GM21526 (cell line): ENCODE measurements around the gene MPRIP.

Experiments
- ATAC-seq: cut with Tn5 transposase; IDR thresholded peaks from one replicate; pipeline ENCODE4 v1.9.1; 2021; ENCODE audit warnings: moderate library complexity; ENCODE audit not compliant: unreplicated experiment, low FRiP score

The MPRIP gene

DNA sequence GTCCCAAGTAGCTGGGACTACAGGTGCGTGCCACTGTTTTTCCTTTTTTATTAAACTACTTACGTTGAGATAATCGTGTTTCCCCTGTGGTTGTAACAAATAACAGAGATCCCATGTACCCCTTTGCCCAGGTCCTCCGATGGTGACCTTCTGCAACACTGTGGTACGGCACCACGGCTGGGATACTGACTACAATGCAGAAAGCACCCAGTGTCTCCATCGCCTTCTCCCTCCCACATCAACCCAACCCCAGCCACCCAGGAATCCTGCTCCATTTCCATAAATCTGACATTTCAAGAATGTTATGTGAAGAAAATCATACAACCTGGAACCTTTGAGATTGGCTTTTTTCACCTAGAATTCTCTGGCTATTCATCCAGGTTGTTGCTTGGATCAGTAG is 22.1 kb downstream of the MPRIP start:
- no peak for ATAC-seq

DNA sequence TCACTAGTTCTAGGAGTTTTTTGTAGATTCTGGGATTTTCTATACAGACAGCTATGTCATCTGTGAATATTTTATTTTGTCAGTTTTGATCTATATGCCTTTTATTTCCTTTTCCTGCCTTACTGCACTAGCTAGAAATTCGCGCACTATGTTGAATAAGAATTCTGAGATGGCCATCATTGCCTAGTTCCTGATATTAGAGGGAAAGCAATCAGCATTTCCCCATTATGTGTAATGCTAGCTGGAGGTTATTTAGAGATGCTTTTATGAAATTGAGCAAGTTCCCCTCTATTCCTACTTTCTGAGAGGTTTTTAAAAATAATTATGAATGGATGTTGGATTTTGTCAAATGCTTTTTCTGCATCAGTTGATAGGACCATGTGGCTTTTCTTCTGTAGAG is 23.8 kb downstream of the MPRIP start:
- ATAC-seq = no peak

DNA sequence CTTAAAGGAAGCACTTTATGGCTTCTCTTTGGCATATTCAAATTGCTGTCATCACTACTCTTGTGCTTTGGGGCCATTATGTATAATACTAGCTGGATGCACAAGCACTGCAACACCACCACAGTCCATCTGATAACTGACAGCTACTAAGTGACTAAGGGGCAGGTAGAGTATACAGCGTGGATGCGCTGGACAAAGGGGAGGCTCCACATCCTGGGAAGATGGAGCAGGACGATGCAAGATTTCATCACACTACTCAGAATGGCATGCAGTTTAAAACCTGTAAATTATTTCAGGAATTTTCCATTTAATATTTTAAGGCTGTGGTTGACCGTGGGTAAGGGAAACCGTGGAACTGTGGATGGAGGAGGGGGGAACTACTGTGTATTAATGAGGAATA is 25.0 kb downstream of the MPRIP start:
- no peak for ATAC-seq

DNA sequence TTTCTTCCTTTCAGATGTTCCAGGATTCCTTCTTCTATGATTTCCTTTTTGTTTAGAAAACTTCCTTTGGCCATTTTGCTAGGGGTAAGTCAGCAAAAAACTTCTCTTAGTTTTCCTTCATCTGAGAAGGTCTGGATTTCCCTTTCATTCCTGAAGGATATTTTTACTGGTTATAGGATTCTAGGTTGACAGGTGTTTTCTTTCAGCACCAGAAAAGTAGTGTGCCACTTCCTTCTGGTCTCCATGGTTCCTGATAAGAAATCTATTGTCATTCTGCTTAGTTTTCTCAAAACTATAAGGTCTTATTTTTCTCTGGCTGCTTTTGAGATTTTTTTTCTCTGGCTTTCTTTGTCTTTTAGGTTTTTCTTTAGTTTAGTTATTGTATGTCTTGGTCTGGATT is 27.6 kb downstream of the MPRIP start:
- ATAC-seq = no peak

DNA sequence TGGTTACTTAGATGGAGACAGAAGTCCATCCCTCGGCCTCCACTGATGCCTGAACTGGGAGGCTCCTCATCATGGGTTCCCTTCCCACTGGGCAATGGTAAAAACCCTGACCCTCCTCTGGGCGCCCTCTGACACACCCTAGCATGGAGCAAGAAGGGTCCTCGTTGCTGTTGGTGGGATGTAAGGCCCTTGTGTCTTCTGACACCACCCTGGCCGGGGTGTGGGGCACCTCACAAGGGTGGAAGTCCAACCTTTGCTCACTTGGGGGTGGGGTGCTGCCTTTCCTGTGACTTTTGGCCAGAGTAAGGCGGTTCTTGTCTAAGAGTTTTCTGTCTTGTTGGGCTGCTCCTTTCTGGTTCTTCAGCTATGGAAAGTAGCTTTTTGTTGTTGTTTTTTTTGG is 28.7 kb downstream of the MPRIP start:
- no peak for ATAC-seq

DNA sequence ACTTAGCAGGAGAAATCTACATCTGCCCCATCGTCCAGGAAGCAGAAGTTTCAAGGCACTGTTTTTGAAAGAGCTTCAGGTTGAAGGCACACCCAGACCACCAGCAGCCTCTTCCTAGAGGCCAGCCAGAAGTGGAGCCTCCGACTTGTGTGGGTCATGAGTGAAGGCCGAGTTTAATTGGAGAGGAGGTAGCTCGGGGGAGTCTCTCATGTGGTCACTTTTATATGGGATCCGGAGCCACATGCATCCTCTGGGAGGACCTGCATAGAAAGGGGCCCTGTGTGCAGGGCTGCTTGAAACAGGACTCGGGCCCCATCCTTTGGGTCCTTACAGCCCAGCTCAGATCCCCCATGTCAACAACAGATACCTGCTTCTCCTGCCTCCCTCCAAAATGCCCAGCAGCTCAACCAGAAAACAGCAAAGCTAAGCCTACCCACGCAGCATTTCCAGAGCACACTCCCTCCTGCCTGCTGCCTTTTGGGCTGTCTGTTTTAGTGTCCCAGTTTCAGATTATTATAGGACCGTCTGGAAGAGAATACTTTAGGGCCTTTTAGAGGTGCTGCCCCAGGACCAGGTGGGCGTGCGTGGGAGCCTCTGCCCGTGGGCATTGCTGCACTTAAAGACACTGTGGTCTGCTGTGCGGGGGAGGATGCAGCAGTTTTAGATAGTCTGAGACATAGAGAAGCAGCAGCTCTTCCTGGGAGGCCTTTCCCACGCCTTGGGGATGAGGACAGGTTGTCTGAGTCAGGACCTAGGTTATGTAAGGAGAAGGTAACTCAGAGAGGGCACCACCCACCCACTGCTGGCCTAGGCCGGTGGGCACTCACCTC is 29.5 kb downstream of the MPRIP start:
- no peak for ATAC-seq

DNA sequence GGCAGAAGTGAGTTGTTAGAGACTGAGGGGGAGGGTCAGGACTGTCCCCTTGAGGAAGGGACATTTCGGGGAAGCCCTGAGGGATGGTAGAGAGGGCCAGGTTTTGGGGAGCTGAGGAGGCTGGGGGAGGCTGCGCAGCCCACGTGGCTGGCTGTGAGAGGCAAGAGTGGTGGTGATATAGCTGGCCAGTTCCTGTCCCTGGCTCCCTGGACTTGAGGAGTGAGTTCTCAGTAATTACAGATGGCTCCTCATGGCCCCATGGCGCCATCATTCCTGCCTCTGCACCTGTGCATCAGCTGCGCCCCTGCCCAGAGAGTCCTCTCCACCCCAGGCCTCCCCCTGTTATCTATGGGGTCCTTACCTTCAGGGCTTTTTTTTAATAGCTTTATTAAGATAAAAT is 30.3 kb downstream of the MPRIP start:
- no peak for ATAC-seq

DNA sequence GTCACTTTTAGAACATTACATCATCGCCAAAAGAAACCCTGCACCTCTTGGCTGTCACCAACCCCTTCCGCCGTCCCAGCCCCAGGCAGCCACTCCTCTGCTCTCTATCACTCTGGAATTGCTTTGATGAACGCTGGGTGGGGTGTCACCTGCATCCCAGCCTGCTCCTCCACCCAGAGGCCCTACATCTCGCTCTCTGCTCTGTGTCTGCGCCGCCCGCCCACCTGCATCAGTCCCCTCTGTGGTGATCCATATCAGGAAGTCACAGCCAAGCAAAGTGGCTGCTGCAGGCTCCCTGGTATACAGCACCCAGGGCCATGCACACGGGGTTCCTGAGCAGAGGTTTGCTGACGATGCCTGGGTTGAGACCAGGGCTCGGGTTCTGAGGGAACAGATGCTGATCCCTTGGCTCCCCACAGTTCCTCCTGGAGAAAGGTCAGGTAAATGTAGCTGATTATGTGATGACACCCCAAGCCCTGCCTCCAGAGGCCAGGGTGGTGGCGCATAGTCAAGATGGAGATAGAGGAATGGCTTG is 30.8 kb downstream of the MPRIP start:
- ATAC-seq = no peak

DNA sequence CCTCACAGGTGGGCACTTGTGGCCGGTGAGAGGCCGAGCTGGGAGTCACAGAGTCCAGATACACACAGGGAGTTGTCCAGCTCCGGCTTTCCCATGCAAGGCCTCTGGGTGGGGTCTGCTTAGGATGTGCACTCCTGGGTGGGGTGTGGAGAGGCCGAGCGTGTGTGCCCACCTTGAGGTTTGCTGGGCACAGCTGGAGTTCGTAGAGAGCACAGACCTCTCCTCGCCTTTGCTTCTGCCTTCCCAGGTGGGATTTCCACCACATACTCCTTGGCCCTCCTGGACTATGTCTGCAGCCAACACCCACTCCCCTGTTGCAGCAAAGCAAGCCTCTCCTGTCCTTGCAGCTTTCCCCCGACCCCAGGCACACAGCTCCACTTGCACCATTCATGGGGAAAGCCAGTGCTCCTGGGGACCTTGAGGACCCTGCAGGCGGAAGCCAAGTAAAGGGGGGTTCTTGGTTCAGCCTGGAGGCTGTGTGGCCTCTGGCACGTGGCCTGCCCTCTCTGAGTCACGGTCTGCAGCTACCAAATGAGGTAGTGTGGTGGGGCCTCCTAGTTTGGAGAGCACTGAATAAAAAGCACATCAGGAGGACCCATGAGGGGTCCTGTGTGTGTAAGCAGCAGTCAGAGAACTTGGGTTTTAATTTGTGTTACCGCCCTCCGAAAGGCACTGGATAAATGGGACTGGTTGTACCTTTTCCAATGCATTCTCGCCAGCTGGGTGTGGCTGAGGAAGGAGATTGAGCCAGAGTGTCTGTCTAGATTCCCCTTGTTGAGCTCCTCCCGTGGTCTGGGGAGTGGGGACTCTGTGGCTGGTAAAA is 31.5 kb downstream of the MPRIP start:
- ATAC-seq = no peak

DNA sequence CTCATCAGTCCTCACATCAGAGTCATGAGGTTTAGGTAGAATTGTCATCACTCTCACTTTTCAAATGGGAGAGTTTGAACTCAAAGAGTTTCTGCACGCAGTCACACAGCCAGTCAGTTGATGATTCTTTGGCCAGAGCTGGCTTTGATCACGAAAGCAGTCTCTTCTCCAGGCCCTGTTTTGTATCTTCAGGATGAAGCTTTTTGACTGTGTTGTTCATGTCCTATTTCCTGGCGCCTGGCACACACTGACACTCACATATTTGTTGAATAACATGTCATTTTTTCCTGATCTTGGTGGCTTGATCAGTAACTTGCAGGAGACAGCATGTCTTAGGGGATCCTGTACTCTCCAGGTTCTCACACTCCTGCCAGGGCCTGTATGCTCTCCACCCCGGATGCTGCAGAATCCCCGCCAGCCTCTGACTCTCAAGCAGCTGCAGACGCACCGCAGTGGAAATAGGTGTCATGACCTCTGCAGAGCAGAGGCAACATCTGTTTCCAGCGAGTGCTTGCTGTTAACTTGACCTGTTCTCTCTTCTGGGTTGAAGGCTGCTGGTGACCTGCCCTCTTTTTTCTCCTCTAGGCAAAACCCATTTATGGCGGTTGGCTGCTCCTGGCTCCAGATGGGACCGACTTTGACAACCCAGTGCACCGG is 33.0 kb downstream of the MPRIP start:
- ATAC-seq = no peak

DNA sequence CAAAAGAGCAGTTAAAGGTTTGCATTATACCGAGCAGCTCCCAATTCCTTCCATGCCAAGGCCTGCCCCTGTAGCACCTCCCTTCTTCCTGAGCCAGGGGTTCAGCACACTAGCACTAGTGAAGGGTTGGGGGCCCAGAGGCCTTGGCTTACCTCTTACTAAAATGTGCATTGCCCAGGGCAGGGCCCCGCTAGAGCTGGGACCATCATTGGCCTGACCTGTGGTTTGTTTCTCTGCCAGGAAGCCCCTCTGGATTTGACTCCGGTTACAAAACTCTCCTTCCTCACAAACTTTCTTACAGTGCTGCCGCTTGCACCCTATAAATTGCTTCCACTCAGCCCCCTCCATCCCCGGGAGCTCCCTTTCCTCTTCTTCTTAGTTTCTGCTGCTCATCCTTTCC is 33.8 kb downstream of the MPRIP start:
- no peak for ATAC-seq

DNA sequence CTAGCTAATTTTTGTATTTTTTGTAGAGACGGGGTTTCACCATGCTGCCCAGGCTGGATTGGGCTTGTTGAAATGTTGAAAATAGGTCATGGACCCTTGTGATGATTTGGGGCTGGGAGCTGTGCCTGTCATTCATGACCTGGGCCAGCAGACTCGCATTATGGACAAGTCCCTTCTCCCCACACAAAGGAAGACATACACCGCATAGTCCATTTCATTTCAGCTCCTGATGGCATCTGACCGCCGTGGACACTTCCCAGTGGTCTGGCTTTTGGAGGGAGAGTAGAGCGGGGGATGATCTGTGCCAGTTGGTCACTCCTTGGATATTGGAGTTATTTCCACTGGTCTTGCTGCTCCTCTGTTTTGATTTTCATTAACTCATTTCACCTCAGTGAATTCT is 34.8 kb downstream of the MPRIP start:
- no peak for ATAC-seq

DNA sequence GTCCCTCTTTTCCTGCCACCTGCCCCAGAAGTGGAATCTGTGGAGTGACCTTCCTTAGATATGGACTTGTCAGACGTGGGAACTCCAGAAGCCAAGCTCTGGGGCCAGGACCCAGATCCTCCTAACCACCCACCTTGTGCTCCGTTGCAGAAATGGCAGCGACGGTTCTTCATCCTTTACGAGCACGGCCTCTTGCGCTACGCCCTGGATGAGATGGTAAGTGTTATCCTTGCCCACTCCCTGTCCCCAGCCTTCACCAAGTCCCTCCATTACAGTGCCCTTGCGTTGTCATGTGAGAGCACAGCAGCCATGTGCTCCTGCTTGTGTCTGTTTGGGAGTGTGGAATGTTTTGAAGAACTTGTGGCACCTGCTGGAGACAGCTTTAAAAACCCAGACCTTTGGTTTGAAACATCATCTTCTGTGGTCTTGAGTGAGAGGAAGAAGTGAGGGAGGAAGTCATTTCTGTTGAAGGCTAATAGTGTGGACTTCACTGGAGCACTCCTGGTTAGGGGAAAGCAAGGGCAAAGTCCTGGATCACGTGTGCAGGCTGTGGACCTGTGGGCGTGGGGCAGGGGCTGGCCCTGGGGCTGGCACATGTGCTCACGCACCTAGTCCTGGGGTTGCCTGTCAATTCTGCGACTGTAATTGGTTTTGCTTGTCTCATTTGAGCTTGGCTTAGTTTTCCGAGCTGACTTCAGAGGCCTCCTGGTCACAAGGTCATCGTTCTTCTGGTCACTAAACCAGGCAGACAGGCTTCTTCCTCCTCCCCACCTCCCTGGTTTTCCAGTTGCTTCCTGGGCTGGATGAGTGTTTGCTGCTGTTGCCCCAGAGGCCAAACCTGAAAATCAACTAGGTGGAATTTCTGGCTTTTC is 35.8 kb downstream of the MPRIP start:
- ATAC-seq = no peak

DNA sequence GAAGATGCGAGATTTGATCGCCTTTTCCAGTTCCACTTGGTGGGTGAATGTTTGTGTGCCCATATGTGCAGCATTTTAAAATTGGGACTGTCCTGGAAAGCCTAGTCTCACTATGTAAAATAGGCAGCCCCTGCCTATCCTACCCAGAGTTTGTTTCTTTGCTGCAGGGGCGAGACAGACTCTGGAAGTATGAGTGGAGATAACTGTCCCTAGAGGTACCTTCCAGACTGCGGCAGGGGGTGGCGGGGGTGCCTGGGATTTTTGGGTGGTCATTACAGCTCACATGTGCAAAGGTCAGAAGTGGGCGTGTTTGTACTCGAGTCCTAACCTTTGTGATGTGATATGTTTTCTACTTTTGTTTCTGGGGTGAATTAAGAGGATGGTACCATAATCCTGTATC is 36.6 kb downstream of the MPRIP start:
- no peak for ATAC-seq

DNA sequence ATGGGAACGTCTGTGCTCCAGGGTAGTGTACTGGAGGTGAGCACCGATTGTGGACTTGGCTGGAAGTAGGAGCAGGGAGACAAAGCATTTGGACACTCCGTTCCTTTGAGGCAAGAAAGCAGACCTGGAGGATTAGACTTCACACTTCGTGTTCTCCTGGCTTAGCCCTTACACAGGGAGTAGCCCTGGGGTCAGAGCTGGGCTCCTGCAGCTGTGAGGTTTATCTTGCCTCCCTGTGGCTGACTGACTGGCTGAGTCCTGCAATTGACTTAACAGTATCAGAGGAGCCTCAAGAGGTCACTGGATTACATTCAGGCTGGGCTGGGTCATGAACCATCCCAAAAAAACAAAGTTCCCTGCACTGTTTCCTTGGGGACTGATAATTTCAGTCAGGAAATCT is 37.1 kb downstream of the MPRIP start:
- no peak for ATAC-seq

DNA sequence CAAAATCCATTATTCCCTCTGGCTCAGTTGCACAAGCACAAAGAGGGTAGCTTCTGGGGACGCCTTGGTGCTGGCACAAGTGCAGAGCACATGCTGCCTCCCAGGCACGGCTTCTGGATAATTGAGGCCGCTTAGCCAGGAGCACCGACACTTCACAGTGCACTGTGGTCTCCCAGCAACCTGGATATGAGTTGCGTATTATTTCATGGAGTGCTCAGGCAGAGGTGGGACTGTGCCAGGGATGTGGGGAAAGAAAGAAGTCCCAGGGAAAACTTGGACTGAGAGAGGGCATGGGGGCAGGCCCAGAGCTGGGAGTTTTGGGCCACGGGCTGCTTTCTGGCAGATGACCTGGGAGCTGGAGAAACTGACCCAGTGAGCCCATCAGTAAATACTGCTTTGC is 37.5 kb downstream of the MPRIP start:
- no peak for ATAC-seq

DNA sequence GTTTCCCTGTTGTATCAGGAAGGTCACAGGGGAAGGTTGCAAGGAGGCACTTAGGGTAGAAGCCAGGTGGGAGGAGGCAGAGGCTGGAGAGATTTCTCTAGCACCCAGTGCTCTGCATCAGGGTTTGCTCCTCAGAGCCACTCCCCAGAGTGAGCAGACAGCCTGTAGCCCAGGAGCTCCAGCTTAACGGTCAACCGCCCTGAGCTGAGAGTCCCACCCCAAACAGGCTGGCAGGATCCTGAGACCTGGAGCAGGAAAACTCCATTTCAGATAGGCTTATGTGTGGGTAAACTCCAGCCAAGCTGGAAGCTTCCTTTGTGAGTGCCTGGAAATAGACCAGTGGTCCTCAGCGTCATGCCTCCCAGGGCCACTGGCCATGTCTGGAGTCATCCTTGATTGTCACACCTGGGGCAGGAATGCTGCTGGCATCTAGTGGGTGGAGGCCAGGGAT is 37.9 kb downstream of the MPRIP start:
- ATAC-seq = no peak

DNA sequence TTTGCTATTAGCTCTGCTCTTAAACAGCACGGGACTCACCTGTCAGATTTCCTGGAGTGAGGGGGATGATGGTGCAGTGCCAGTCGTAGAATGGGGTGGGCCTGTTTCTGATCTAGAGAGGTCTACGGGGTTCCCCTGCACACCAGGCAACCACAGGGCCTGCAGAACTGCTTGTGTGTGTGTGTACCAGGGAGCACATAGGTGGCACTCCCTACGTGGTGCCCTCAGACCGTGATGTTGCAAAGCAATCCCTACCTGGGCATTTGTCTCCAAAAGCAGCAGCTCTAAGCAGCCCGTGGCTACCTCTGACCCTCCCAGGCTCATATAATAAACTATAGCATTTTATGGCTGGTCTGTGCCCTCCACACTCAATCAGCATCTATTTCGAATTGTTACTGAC is 38.5 kb downstream of the MPRIP start:
- no peak for ATAC-seq

DNA sequence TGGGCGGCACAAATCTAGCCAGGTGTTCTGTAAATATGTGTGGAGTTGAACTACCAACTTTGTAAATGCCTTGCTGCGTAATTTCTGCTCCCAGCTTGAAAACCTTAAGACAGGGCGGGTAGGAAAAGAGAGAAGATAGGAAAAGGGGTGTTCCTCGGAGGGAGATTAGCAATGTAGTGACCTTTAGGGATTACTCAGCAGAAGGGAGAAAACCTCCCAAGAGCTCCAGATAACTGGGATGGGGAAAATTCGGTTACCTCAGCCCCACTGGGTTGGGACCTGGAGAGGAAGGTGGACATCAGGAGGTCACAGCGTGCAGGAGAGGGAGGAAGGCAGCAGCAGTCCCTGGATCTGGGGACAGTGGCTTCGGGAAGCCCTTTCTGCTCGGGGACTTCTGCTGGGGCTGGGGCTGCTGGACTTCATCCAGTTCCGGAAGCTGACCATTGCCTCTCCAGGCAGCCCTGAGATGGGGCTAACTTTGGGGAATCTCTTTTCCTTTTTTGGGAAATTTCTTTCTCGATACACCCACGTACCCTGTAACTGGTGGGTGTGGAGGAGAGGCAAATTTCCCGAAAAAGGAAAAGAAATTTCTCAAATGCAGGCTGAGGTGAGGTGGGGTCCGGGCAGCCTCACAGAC is 39.2 kb downstream of the MPRIP start:
- no peak for ATAC-seq

DNA sequence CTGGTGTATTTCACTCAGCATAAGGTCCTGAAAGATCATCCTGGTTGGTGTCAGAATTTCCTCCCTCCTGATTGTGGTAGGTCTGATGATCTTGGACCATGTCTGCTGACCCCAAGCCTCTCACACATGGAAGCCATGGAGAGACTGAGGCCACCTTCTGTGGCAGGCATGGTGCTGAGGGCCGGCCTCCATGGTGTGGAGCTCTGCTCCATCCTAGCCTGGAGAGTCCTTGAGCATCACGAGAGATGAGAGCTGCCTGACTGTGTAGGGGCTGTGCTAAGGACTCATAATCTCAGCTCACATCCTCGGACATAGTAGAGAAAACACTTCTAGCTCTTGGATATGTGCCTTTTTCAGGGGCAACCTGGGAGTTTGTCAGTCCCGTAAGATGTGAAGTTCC is 40.6 kb downstream of the MPRIP start:
- ATAC-seq = no peak
